WTC11 (cell line): ENCODE data around the gene SP110. TPM values are rescaled to one million over a fixed set of nuclear protein-coding genes. Genes with fewer than 3 reads are reported as not detected.

ENCODE experiments used
- ATAC-seq: fragments of 200-7000 bp; cut with Tn5 transposase; 2 replicates; pipeline ENCODE4 v1.10.0; 2021; ENCODE audit warnings: mild to moderate bottlenecking, moderate library complexity
- CTCF ChIA-PET: fragments of 300-600 bp; sonication (Branson Sonifier 250); formaldehyde crosslinking; loops from one replicate; lab custom pipeline; 2021; ENCODE audit warnings: antibody characterized with exemption; lab: Charles Lee
- POLR2A ChIA-PET: fragments of 350-600 bp; sonication (Branson Sonifier 250); formaldehyde crosslinking; loops from one replicate; lab custom pipeline; 2021; ENCODE audit warnings: antibody characterized with exemption; lab: Charles Lee
- DNase-seq: peaks from one replicate; pipeline ENCODE4 v3.0.0; 2021; ENCODE audit warnings: low spot score
- H3K27ac Mint-ChIP-seq: 2 replicates; pipeline ENCODE4 v1.8.0; 2021; ENCODE audit warnings: mixed read lengths
- H3K27me3 Mint-ChIP-seq: 2 replicates; pipeline ENCODE4 v1.8.0; 2021; ENCODE audit warnings: low read depth, mild to moderate bottlenecking, moderate library complexity, mixed read lengths
- H3K36me3 Mint-ChIP-seq: 2 replicates; pipeline ENCODE4 v1.8.0; 2021; ENCODE audit warnings: mixed read lengths
- H3K4me1 Mint-ChIP-seq: 2 replicates; pipeline ENCODE4 v1.8.0; 2022; ENCODE audit warnings: mixed read lengths
- H3K4me3 Mint-ChIP-seq: 2 replicates; pipeline ENCODE4 v1.8.0; 2021; ENCODE audit warnings: mild to moderate bottlenecking, moderate library complexity, mixed read lengths
- H3K9me3 Mint-ChIP-seq: 2 replicates; pipeline ENCODE4 v1.8.0; 2021; ENCODE audit warnings: mixed read lengths
- CREM ChIP-seq: sonication (generic); formaldehyde crosslinking; IDR thresholded peaks from 2 replicates; pipeline ENCODE4 v1.8.1; 2022; ENCODE audit warnings: mild to moderate bottlenecking, missing genetic modification reagents, moderate library complexity
- ESRRA ChIP-seq: sonication (generic); formaldehyde crosslinking; IDR thresholded peaks from 2 replicates; pipeline ENCODE4 v1.8.1; 2022; ENCODE audit warnings: mild to moderate bottlenecking, missing genetic modification reagents, borderline replicate concordance
- FOXK1 ChIP-seq: sonication (generic); formaldehyde crosslinking; IDR thresholded peaks from 2 replicates; pipeline ENCODE4 v1.8.0; 2022; ENCODE audit warnings: mild to moderate bottlenecking, moderate library complexity, missing genetic modification reagents
- FOXP4 ChIP-seq: sonication (generic); formaldehyde crosslinking; IDR thresholded peaks from 2 replicates; pipeline ENCODE4 v1.8.0; 2022; ENCODE audit warnings: mild to moderate bottlenecking, missing genetic modification reagents
- HMGA2 ChIP-seq: fragments of 250-450 bp; sonication (Bioruptor Pico); IDR thresholded peaks from 2 replicates; pipeline ENCODE4 v1.4.0; 2021; ENCODE audit warnings: mild to moderate bottlenecking, moderate library complexity
- IRF1 ChIP-seq: sonication (generic); formaldehyde crosslinking; IDR thresholded peaks from 2 replicates; pipeline ENCODE4 v1.8.0; 2023; ENCODE audit warnings: missing genetic modification reagents
- JAZF1 ChIP-seq: fragments of 250-450 bp; sonication (Bioruptor Pico); IDR thresholded peaks from 2 replicates; pipeline ENCODE4 v1.9.0; 2021; ENCODE audit warnings: moderate library complexity, mild to moderate bottlenecking, inconsistent platforms
- MYBL2 ChIP-seq: sonication (generic); formaldehyde crosslinking; IDR thresholded peaks from 2 replicates; pipeline ENCODE4 v1.8.1; 2023; ENCODE audit warnings: mild to moderate bottlenecking, moderate library complexity, missing genetic modification reagents
- NFATC4 ChIP-seq: fragments of 250-450 bp; sonication (Bioruptor Pico); IDR thresholded peaks from 2 replicates; pipeline ENCODE4 v1.9.0; 2021; ENCODE audit warnings: mild to moderate bottlenecking
- NFYB ChIP-seq: sonication (generic); formaldehyde crosslinking; conservative IDR thresholded peaks from 2 replicates; pipeline ENCODE4 v1.8.0; 2022; ENCODE audit warnings: low read depth, missing genetic modification reagents
- PRRX2 ChIP-seq: fragments of 250-450 bp; sonication (Bioruptor Pico); IDR thresholded peaks from 2 replicates; pipeline ENCODE4 v1.8.0; 2021; ENCODE audit warnings: mild to moderate bottlenecking
- TCF7 ChIP-seq: sonication (generic); formaldehyde crosslinking; IDR thresholded peaks from 2 replicates; pipeline ENCODE4 v1.8.0; 2022; ENCODE audit warnings: mild to moderate bottlenecking, low read depth, missing genetic modification reagents, moderate library complexity
- USF1 ChIP-seq: sonication (generic); formaldehyde crosslinking; IDR thresholded peaks from 2 replicates; pipeline ENCODE4 v1.8.0; 2022; ENCODE audit warnings: mild to moderate bottlenecking, missing genetic modification reagents
- ZNF317 ChIP-seq: sonication (generic); formaldehyde crosslinking; IDR thresholded peaks from 2 replicates; pipeline ENCODE4 v1.8.1; 2023; ENCODE audit warnings: low read depth, mild to moderate bottlenecking, moderate library complexity, missing genetic modification reagents, borderline replicate concordance
- ZNF396 ChIP-seq: fragments of 250-450 bp; sonication (Bioruptor Pico); IDR thresholded peaks from 2 replicates; pipeline ENCODE4 v1.8.0; 2021; ENCODE audit warnings: mild to moderate bottlenecking, moderate library complexity, borderline replicate concordance
- ZNF423 ChIP-seq: fragments of 250-450 bp; sonication (Bioruptor Pico); IDR thresholded peaks from 2 replicates; pipeline ENCODE4 v2.1.2; 2022; ENCODE audit warnings: mild to moderate bottlenecking, moderate library complexity
- ZNF425 ChIP-seq: fragments of 250-450 bp; sonication (Bioruptor Pico); conservative IDR thresholded peaks from 2 replicates; pipeline ENCODE4 v1.9.0; 2021; ENCODE audit warnings: mild to moderate bottlenecking
- total RNA-seq: library from RNA; stranded (reverse); gene quantifications from 3 replicates; pipeline ENCODE4 v1.2.3, GENCODE V29; 2021
- TF ChIP-seq, protein P1 (sequence below): sonication (generic); formaldehyde crosslinking; IDR thresholded peaks from 2 replicates; pipeline ENCODE4 v1.8.0; 2022; ENCODE audit warnings: mild to moderate bottlenecking, missing genetic modification reagents
- TF ChIP-seq, protein P2 (sequence below): sonication (generic); formaldehyde crosslinking; IDR thresholded peaks from 2 replicates; pipeline ENCODE4 v1.8.1; 2022; ENCODE audit warnings: mild to moderate bottlenecking, moderate library complexity, missing genetic modification reagents
- TF ChIP-seq, protein P3 (sequence below): sonication (generic); formaldehyde crosslinking; IDR thresholded peaks from 2 replicates; pipeline ENCODE4 v1.8.1; 2023; ENCODE audit warnings: mild to moderate bottlenecking, missing genetic modification reagents, moderate library complexity
- TF ChIP-seq, protein P4 (sequence below): sonication (generic); formaldehyde crosslinking; IDR thresholded peaks from 2 replicates; pipeline ENCODE4 v1.8.1; 2022; ENCODE audit warnings: low read depth, missing genetic modification reagents, borderline replicate concordance

The SP110 gene
- total RNA-seq, 1 experiment from 2014 or later: 5.7 TPM

DNA sequence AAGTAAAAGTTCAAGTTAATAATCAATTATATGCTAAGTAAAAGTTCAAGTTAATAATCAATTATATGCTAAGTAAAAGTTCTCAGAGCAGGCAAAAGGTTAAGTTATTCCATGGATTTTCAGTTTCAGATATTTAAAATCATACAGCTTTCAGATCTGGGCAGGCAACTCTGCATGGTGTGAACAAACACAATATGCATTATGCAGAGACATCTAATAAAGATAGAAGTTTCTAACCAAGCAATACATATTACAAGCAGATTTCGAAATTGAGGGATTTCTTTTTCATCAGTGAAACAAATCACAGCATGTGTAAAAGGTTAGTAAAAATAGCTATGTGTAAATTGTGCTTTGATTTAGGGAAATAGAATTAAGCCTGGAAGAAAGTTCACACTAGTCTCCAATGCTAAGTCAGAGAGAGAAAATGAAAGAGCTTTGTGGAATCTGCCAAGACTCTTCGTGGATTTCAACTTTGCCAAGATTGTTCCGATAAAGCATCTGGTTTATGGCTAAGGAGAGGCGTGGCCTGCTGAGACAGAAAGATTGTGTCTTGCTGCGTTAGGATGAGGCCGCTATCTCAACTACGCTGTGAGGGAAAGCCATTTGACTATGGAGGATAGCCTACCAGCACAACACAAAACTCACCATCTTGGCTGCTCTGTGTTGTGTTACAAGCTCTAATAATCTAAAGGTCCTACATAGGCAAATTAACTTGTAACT, 91.0 kb downstream of the SP110 start:
- no peaks in the 10 kb centered on the region; the same call in 1 of the 2 replicates for H3K9me3 Mint-ChIP-seq
- H3K4me1 Mint-ChIP-seq: no peaks in the 10 kb centered on the region; the same call in 1 of the 2 replicates
- no peaks in the 10 kb centered on the region for H3K27me3 Mint-ChIP-seq
- CTCF ChIA-PET: no interaction called here
- no peaks in the 10 kb centered on the region for H3K36me3 Mint-ChIP-seq
- TF ChIP-seq MYBL2 (CRISPR knock-in tag) (no peak), PRRX2 (CRISPR knock-in tag) (no peak), JAZF1 (CRISPR knock-in tag) (no peak), CREM (CRISPR knock-in tag) (no peak), ZNF317 (CRISPR knock-in tag) (no peak), ZNF425 (no peak), USF1 (CRISPR knock-in tag) (no peak), IRF1 (CRISPR knock-in tag) (no peak), TCF7 (CRISPR knock-in tag) (no peak), ZNF396 (no peak)
- TF ChIP-seq, protein P1, sequence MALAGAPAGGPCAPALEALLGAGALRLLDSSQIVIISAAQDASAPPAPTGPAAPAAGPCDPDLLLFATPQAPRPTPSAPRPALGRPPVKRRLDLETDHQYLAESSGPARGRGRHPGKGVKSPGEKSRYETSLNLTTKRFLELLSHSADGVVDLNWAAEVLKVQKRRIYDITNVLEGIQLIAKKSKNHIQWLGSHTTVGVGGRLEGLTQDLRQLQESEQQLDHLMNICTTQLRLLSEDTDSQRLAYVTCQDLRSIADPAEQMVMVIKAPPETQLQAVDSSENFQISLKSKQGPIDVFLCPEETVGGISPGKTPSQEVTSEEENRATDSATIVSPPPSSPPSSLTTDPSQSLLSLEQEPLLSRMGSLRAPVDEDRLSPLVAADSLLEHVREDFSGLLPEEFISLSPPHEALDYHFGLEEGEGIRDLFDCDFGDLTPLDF (CRISPR knock-in tag): no peak
- TF ChIP-seq, protein P2, sequence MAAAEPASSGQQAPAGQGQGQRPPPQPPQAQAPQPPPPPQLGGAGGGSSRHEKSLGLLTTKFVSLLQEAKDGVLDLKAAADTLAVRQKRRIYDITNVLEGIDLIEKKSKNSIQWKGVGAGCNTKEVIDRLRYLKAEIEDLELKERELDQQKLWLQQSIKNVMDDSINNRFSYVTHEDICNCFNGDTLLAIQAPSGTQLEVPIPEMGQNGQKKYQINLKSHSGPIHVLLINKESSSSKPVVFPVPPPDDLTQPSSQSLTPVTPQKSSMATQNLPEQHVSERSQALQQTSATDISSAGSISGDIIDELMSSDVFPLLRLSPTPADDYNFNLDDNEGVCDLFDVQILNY (CRISPR knock-in tag): no peak
- no peak overlapping the region for H3K27ac Mint-ChIP-seq
- no peak overlapping the region for H3K4me3 Mint-ChIP-seq
- DNase-seq: no peak
- ATAC-seq: no peak
- POLR2A ChIA-PET: no interaction called here

DNA sequence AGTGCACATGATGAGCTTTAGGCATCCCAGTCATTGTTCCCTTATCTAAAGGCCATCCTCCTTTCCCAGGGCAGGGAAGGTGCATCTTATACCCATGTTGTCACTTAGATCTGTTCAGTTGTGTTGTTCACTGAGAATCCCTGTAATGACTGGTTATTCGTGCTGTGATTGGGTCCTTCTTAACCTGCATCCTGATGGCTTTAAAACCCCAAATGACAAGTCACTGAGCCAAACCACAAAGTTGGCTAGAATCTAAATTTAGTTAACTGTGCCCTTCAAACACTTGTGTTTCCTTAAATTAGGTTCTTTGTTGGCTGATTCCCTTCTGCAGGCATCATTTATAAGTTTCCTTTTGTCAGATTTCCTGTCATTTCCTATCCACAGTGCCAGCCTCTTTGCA, 92.6 kb downstream of the SP110 start:
- Mint-ChIP-seq H3K27me3 (no peaks in the 10 kb centered on the region), H3K4me3 (no peak overlapping the region), H3K36me3 (no peaks in the 10 kb centered on the region), H3K9me3 (peaks cover 5% of the 10 kb centered on the region), H3K27ac (no peak overlapping the region), H3K4me1 (no peaks in the 10 kb centered on the region; the same call in 1 of the 2 replicates)
- ChIA-PET POLR2A (no interaction called here), CTCF (no interaction called here)
- ATAC-seq (no peak), DNase-seq (no peak)
- TF ChIP-seq, protein P3, sequence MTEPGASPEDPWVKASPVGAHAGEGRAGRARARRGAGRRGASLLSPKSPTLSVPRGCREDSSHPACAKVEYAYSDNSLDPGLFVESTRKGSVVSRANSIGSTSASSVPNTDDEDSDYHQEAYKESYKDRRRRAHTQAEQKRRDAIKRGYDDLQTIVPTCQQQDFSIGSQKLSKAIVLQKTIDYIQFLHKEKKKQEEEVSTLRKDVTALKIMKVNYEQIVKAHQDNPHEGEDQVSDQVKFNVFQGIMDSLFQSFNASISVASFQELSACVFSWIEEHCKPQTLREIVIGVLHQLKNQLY (CRISPR knock-in tag): no peak
- TF ChIP-seq HMGA2 (CRISPR knock-in tag) (no peak), NFATC4 (no peak), IRF1 (CRISPR knock-in tag) (no peak), ZNF423 (no peak), FOXP4 (CRISPR knock-in tag) (no peak), NFYB (CRISPR knock-in tag) (no peak), ESRRA (no peak), FOXK1 (CRISPR knock-in tag) (no peak)
- TF ChIP-seq, protein P4, sequence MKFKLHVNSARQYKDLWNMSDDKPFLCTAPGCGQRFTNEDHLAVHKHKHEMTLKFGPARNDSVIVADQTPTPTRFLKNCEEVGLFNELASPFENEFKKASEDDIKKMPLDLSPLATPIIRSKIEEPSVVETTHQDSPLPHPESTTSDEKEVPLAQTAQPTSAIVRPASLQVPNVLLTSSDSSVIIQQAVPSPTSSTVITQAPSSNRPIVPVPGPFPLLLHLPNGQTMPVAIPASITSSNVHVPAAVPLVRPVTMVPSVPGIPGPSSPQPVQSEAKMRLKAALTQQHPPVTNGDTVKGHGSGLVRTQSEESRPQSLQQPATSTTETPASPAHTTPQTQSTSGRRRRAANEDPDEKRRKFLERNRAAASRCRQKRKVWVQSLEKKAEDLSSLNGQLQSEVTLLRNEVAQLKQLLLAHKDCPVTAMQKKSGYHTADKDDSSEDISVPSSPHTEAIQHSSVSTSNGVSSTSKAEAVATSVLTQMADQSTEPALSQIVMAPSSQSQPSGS (CRISPR knock-in tag): no peak
